NCI-H510A (cell line): ENCODE measurements around the gene C7orf33.
"Not testable (repeated sequence)": the region's sequence is repeated elsewhere in the genome, so short reads cannot be mapped to it uniquely, and the experiment has no call there.

Experiments
- DNase-seq: peaks from one replicate; lab custom pipeline; 2025; lab: John Stamatoyannopoulos, UW

Gene C7orf33

DNA sequence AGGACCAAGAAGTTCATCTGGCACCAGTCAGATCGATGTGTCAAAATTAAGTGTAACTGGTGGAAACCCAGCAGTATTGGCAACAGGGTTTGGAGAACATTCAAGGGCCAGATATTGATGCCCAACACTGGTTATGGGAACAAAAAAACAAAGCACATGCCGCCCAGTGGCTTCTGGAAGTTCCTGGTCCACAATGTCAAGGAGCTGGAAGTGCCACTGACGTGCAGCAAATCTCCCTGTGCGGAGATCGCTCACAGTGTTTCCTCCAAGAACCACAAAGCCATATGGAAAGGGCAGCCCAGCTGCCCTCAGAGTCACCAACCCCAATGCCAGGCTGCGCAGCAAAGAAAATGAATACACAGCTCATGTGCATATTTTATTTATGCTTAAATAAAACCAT lies 10.1 kb upstream of the C7orf33 start:
- no peak for DNase-seq

GRCh38 chr7:148581624-148582023 lies 8.9 kb upstream of the C7orf33 start:
- DNase-seq, result no peak

DNA sequence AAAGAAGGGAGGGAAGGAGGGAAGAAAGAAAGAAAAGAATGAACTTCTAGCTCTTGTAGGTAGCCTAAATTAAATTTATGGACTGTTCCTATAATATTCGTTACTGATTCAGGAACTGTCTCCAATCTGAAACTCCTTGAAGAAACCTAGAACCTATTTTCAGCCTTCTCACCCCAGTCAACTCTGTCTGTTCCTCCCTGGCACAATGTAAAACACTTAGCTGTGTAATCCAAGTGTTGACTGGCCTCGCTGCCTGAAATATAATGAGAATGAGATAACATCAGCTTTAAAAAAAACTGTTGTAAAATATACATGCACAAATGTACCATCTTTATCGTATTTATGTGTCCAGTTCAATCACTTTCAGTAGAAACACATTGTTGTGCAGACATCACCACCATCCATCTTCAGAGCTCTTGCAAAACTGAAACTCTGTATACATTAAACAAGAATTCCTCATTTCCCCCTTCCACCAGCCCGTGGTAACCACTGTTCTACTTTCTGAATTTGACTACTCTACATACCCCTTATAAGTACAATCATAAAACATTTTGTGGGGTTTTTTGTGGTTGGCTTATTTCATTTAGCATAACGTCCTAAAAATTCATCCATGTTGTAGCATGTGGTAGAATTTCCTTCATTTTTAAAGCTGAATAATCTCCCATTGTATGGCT lies 6.3 kb upstream of the C7orf33 start:
- DNase-seq, result no peak

DNA sequence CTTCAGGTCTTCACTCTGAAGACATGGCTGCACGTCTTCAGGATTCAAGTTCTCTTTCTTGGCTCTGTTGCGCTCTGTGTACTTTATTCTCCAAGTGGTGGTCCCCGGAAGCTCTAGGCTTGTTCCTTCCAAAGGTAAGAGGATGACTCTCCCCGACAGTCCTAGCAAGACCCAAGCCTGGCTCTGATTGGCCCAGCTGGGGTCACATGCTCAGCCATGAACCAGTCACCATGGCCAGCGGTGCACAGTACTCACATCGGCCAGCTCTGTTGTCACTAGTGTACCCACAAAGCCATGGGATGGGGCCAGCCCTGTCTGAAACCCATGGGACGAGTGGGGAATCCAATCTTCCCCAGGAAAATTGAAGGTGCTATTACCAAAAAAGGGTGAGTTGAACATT lies 5.2 kb upstream of the C7orf33 start:
- DNase-seq, result no peak

DNA sequence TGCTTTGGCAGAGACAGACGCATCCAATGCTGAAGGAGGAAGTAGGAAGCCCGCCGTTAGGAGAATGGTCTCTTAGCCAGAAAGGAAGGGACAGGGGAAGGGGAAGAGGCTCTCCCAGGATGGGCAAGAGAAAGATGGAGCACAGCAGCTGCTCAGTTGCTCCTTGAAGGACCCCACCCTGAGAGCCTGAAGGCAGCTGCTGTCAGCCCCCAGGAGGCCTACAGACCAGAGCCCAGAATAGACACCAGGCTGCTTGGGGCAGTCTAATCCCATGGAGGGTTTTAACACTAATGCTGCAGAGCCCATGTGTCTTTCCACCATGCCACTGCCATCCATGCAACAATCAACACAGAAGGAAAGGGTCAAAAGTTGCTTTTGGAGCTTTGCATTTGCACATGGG lies 3.5 kb upstream of the C7orf33 start:
- DNase-seq, result no peak

DNA sequence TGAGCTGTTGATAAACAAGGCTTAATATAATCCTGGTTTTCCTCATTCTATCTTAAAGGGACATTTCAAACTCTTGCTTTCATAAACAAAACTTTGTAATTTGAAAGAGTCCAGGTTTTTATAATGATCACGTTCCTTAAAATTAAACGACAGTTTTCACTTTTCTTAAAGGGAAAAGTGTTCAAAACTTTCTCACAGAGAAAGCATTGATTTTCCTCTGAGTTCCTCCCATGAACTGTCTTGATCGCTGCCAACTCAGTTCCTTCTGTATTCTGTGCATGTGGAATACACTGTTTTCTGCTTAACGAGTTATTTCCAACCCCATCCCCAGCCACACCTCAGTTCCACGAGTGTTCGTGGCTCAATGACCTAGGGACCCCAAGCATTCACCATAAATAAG lies 2.4 kb upstream of the C7orf33 start:
- no peak for DNase-seq

GRCh38 chr7:148588670-148589131 lies 1.9 kb upstream of the C7orf33 start:
- DNase-seq, result no peak

DNA sequence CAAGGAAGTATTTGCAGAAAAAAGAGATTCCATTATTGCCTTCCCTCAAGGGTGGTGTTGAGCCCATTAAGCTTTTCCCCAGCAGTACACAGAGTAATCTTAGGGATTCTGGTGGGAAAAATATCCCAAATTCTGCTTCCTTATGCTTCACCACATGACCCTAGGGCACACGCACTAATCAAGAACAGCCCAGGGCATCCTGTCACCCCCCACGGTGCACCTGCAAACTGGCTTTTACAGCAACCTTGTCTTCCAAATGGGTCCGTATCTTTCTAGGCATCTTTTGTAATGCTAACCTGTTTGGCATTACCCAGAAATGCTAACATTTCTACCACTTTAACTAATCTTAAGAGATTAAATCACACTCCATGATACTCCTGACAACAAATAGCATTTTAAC lies 926 bp upstream of the C7orf33 start:
- DNase-seq, result no peak

DNA sequence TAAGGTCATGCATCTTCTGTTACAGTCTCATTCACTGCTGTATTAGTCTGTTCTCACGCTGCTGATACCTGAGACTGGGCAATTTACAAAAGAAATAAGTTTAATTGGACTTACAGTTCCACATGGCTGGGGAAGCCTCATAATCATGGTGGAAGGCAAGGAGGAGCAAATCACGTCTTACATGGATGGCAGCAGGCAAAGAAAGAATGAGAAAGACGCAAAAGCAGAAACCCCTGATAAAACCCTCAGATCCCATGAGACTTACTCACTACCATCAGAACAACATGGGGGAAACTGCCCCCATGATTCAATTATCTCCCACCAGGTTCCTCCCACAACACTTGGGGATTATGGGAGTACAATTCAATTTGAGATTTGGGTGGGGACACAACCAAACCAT lies 5.8 kb downstream of the C7orf33 start:
- not testable (repeated sequence) for DNase-seq

- DNase-seq, result no peak
Measured at GRCh38 chr7:148598351-148598750, 7.8 kb downstream of the C7orf33 start.

- no peak for DNase-seq
Measured at GRCh38 chr7:148605350-148605749, 14.8 kb downstream of the C7orf33 start.

DNA sequence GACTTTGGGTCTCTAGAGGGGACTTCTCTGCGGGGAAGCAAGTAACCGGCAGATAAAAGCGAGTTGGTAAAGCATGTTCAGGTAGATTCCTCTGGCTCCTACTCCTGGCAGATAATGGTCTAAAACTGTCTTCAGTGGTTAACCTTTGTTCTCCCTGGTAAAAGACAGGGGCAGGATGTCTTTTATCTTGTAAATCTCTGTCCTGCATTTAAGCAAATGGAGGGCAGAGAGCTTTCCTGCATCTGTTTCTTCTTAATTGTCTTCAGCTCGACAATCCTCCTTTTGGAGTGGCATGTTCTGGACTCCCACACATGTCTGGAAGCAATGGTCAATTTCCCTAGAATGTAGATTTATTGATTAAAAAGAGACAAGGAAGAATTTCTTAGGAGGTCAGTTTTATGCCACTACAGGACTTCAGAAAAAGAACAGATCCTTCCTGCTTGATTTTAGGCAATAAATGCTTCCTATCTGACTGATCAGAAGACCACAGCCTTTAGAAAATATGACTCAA lies 16.6 kb downstream of the C7orf33 start:
- no peak for DNase-seq

GRCh38 chr7:148609045-148609725 lies 18.6 kb downstream of the C7orf33 start:
- no peak for DNase-seq

GRCh38 chr7:148611692-148612091 lies 21.1 kb downstream of the C7orf33 start:
- DNase-seq, result no peak

DNA sequence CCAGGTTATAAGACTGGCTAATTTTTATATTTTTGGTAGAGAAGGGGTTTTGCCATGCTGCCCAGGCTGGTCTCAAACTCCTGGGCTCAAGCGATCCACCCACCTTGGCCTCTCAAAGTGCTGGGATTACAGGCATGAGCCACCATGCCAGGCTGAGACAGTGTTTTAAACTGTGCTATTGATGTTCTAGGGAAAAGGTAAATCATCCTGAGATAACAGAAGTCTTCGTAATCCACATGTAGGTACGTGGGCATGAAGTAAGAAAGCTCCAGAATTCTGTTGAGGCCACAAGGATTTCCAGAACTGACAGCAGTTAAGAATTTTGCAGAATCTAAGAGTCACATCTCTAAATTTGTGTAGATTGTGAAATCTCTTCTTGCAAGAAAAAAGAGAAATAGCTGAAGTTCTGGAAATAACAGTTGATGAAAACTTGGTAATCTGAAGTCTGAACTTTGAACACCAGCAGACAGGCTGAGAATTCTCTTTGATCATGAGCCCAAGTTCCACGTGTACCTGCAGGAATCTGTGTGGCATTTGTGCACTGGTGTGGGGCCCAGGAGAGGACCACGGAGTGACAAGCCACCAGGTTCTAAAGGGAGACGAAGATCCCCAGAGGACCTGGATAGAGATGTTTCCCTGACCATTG lies 24.6 kb downstream of the C7orf33 start:
- no peak for DNase-seq

DNA sequence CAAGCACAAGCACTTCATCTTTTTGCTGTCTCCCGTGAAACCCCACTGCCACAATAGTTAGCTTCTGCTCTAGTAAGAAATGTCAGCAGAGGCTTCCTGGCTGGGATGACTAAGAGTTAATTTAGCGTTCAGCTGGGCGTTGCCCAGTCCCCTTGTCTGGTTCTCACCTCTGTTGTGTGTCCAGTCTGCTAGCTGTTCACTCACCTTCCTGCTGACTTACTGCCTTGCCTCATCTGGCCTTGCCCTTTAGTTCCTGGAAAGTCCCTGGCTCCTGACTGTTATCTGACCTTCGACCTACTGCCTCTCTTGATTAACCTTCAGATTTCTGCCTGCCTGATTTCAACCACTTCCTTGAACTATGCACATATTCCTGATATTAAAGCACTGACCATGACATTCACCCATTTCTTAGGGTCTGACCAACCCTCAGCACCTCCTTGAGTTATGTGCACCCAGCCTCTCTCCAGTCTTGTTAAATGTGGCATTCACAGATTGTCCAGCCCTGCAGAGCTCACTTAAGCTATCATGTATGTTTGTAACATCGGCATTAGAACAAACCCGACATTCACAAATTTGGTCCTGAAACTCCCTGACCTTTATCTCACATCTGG lies 30.3 kb downstream of the C7orf33 start:
- no peak for DNase-seq

GRCh38 chr7:148621563-148621962 lies 31.0 kb downstream of the C7orf33 start:
- DNase-seq, result no peak

DNA sequence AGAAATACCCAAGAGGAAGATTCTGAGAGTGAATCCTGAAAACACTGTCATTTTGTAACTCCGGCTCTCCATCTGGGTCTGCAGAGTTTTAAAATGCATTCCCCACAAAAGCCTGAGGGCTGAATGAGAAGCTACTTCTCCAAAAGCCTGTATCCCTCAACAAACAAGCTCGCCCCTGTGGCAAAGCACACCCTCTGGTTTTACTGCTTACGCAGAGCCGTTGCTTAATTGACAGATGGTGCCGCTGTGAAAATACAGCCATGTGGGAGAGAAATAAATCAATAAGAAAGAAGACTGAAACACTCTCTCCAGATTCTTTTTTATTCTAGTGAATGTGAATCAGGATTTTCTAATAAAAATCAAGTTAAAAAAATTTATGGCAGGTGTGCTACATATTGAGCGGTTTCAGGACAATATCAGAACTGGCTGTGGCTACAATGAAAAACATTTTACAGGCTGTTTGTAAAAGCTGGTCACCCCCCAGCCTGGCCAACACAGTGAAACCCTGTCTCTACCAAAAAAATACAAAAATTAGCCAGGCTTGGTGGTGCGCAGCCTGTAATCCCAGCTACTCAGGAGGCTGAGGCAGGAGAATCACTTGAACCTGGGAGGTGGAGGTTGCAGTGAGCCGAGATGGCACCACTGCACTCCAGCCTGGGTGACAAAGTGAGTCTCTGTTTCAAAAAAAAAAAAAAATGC lies 32.5 kb downstream of the C7orf33 start:
- DNase-seq, result no peak

DNA sequence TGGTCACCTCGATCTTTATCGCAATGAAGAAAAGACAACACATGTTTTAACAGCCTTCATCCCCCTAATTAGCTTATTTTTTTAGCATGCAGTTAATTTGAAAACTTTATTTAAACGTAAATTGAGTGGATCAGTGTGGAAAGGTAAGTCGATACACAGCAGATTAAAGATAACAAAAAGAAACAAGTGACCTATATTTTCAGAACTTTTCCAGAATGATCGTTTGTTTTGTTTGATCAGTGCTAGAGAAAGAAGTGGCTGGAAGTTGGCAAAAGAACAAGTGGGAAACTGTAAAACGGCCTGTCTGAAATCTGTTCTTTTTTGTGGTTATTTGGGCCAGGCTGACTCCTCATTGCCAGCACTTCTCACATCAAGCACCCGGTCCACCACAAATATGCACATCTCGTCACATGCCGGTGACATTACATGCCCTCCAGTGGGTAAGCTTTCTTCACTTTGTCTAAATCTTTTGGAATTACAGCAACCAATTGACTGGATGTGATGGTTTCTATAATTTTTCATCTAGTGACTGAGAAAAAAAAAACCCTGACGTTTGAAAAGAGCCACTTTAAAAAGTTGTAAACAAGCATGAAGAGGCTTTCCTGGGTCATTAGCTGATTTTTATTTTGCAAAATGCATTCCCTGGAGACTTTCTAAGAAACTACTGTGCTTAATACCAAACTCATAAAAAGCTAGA lies 33.2 kb downstream of the C7orf33 start:
- no peak for DNase-seq

DNA sequence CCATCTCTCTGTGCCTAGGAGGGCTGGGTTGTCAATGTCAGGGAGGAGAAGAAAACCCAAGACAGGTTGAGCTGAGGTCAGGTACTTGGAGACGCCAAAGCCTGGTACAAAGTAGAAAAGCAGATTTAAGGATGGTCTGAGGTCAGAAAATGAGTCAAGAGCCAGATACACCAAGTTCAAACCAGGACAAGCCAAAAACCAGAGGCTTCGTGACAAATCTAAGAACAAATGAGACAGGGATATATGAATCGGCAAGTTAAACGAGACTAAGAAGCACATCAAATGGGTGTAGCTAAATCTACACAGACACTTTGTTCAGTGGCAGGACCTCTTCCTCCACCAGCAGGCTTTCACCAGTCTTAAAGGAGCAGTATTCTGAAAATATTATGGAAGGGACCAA lies 34.2 kb downstream of the C7orf33 start:
- DNase-seq, result no peak

- no peak for DNase-seq
Measured at GRCh38 chr7:148625342-148625741, 34.8 kb downstream of the C7orf33 start.
